Nephron (organoid): ENCODE results near the gene PHLDB3.

Source experiments
- H3K27ac Mint-ChIP-seq, 3 experiments: 2 replicates each; pipeline ENCODE4 v1.8.0; 2020; ENCODE audit warnings: mixed read lengths in 3 of 3, mild to moderate bottlenecking in 2 of 3, moderate library complexity in 1 of 3
- H3K27me3 Mint-ChIP-seq: 2 replicates; pipeline ENCODE4 v1.8.0; 2021; ENCODE audit warnings: low read depth, mild to moderate bottlenecking, moderate library complexity, mixed read lengths
- H3K36me3 Mint-ChIP-seq: 2 replicates; pipeline ENCODE4 v1.8.0; 2020; ENCODE audit warnings: low read depth, mixed read lengths
- H3K4me1 Mint-ChIP-seq: 2 replicates; pipeline ENCODE4 v1.8.0; 2020; ENCODE audit warnings: mixed read lengths
- H3K4me3 Mint-ChIP-seq, 3 experiments: 2 replicates each; pipeline ENCODE4 v1.8.0; 2020; ENCODE audit warnings: mild to moderate bottlenecking in 3 of 3, mixed read lengths in 3 of 3, moderate library complexity in 2 of 3
- H3K9me3 Mint-ChIP-seq: 2 replicates; pipeline ENCODE4 v1.8.0; 2020; ENCODE audit warnings: mixed read lengths
- CTCF ChIP-seq, 3 experiments: fragments of 200-600 bp; sonication (generic); IDR thresholded peaks; one replicate each; pipeline ENCODE4 v1.5.0; 2021; ENCODE audit warnings: antibody characterized with exemption in 3 of 3; ENCODE audit not compliant: unreplicated experiment in 3 of 3

Gene PHLDB3

DNA sequence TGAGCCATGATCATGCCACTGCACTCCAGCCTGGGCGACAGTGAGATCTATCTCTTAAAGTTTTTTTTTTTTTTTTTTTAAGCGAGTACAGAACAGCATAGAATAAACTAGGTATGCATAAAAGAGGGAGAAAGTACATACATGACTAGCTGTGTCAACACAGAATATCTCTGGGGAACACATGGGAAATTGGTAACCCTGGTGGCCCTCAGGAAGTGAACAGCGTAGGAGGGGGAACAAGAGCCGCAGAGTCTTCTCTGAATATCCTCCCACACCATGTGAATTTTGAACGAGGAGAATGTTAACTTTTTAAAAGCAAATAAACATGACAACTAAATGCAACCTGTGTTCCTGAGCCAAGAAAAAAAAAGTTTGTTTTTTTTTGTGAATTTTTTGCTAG, 15.2 kb downstream of the PHLDB3 start:
- no peaks in the 10 kb centered on the region for H3K27me3 Mint-ChIP-seq
- no peaks in the 10 kb centered on the region for H3K36me3 Mint-ChIP-seq
- no peaks in the 10 kb centered on the region for H3K9me3 Mint-ChIP-seq
- no peak for TF ChIP-seq CTCF (IDR thresholded peaks at IDR 0.05; ENCODE audit: unreplicated experiment in 3 of 3)
- no peak overlapping the region for H3K4me3 Mint-ChIP-seq
- H3K27ac Mint-ChIP-seq = peak overlapping the region; percentile 49 to 85 (median 85)
- H3K4me1 Mint-ChIP-seq = peaks cover 5% of the 10 kb centered on the region

GRCh38 chr19:43488179-43488578, 16.4 kb downstream of the PHLDB3 start:
- no peak for TF ChIP-seq CTCF (IDR thresholded peaks at IDR 0.05; ENCODE audit: unreplicated experiment in 3 of 3)
- H3K27ac Mint-ChIP-seq = no peak overlapping the region
- H3K27me3 Mint-ChIP-seq = no peaks in the 10 kb centered on the region
- no peaks in the 10 kb centered on the region for H3K9me3 Mint-ChIP-seq
- H3K4me1 Mint-ChIP-seq = peaks cover 5% of the 10 kb centered on the region
- no peak overlapping the region for H3K4me3 Mint-ChIP-seq
- no peaks in the 10 kb centered on the region for H3K36me3 Mint-ChIP-seq

DNA sequence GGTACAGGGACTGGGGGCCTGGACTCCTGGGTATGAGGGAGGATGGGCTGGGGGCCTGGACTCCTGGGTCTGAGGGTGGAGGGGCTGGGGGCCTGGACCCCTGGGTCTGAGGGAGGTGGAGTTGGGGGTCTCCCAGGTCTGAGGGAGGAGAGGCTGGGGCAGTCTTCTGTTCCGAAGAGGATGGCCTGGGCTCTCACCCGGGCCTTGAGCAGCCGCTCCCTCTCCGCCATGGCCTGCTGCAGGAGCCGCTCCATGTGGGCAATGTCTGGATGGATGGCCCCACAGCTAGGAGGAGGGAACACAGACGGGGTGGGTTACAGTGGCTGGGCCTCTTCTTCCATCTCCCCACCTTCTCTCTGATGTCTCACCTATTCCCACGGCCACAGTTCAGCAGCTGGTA, 18.1 kb downstream of the PHLDB3 start:
- H3K4me3 Mint-ChIP-seq = no peak overlapping the region
- TF ChIP-seq CTCF (IDR thresholded peaks at IDR 0.05; ENCODE audit: unreplicated experiment in 3 of 3) = no peak
- no peak overlapping the region for H3K27ac Mint-ChIP-seq
- H3K4me1 Mint-ChIP-seq = peaks cover 5% of the 10 kb centered on the region
- no peaks in the 10 kb centered on the region for H3K9me3 Mint-ChIP-seq
- H3K36me3 Mint-ChIP-seq = no peaks in the 10 kb centered on the region
- no peaks in the 10 kb centered on the region for H3K27me3 Mint-ChIP-seq

GRCh38 chr19:43485951-43486350, 18.6 kb downstream of the PHLDB3 start:
- Mint-ChIP-seq H3K36me3 (no peaks in the 10 kb centered on the region), H3K4me3 (no peak overlapping the region), H3K27ac (no peak overlapping the region), H3K27me3 (no peaks in the 10 kb centered on the region), H3K4me1 (peaks cover 5% of the 10 kb centered on the region), H3K9me3 (no peaks in the 10 kb centered on the region)
- no peak for TF ChIP-seq CTCF (IDR thresholded peaks at IDR 0.05; ENCODE audit: unreplicated experiment in 3 of 3)

GRCh38 chr19:43483281-43483680, 21.3 kb downstream of the PHLDB3 start:
- TF ChIP-seq CTCF (IDR thresholded peaks at IDR 0.05; ENCODE audit: unreplicated experiment in 3 of 3) = no peak
- Mint-ChIP-seq H3K4me3 (no peak overlapping the region), H3K27me3 (no peaks in the 10 kb centered on the region), H3K9me3 (no peaks in the 10 kb centered on the region), H3K36me3 (peaks cover 2% of the 10 kb centered on the region), H3K27ac (no peak overlapping the region), H3K4me1 (no peaks in the 10 kb centered on the region)

- H3K4me3 Mint-ChIP-seq = no peak overlapping the region
- H3K4me1 Mint-ChIP-seq = no peaks in the 10 kb centered on the region
- no peaks in the 10 kb centered on the region for H3K9me3 Mint-ChIP-seq
- no peak for TF ChIP-seq CTCF (IDR thresholded peaks at IDR 0.05; ENCODE audit: unreplicated experiment in 3 of 3)
- no peak overlapping the region for H3K27ac Mint-ChIP-seq
- peaks cover 7% of the 10 kb centered on the region for H3K36me3 Mint-ChIP-seq
- H3K27me3 Mint-ChIP-seq = no peaks in the 10 kb centered on the region
These were observed 22.4 kb downstream of the PHLDB3 start for GRCh38 chr19:43482193-43482592.
